ENCODE data around the gene RTN4RL2.
"Not testable (repeated sequence)": the region's sequence is repeated elsewhere in the genome, so short reads cannot be mapped to it uniquely, and the experiment has no call there.

RTN4RL2 gene

DNA sequence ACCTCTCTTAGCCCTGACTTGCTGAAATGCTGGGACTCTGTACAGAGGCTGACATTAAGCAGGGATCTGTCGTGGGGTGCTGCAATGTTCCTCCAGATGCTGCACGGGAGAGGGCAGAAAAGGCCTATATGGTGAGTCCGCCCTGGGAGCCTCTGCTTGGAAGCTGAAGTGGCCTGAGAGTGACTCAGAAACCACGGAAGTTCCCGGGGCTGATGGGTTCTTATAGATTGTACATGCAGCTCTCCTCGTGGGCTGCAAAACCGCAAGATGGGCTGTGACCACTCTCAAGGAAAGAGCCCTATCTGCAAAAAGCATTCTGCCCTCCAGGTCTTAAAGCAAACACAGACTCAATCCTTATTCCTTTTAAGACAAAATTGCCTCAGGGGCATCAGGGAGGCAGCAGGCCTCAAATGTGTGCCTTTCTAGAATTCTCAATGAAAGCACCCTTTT, 27.6 kb upstream of the RTN4RL2 start:
- DNase-seq (ENCODE audit: low spot score): peak; percentile 20

DNA sequence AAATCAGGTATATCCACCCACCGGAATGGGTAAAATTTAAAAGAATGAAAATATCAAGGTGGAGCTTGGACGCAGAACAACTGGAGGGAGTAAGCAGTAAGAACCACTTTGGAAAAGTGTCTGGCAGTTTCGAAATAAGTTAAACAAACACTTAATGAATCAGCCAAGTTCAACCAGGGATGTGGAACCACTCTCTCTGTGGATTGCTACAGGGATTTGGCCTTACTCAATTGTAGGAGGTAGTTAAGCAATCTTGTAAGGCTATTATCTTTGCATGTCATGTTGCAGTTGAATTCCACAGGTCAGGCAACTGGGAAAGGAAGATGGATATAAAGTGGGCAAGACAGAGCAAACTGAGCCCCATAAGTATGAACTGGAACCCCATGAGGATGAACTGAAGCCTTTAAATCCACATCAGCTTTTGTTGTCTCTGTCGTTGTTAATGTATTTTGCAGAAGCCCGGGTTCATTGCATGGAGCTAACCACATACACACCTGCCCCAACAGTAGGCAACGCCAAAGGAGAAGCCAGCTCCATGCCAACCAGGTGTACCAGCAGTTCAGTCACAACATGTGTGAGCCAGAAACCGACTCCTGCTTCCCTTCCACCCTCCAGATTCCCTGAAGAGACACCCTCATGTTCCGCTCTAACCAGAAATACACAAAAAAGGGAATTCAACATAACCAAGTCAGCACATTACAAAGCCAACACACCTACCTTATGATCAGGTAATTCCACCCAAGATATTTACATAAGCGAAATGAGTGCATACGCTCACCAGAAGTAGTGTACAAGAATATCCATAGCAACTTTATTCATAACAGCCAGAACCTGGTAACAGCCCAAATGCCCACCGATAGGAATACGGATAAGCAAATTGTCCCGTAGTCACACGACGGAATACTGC, 25.4 kb upstream of the RTN4RL2 start:
- DNase-seq (ENCODE audit: low spot score): peak; percentile 83

DNA sequence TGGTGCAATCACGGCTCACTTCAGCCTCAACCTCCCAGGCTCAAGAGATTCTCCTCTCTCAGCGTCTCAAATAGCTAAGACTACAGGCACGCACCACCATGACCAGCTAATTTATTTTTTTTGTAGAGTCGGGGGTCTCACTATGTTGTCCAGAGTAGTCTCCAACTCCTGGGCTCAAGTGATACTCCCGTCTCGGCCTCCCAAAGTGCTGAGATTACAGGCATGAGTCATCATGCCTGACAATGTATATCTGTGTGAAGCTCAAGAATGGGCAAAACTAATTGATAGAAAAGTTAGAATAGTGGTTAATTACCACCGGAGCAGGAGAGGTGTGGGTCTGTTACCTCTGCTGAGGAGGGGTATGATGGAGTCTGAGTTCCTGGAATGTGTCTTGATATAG, 24.3 kb upstream of the RTN4RL2 start:
- DNase-seq (ENCODE audit: low spot score): no peak

- DNase-seq (ENCODE audit: low spot score): no peak
These were observed 21.7 kb upstream of the RTN4RL2 start for GRCh38 chr11:57438345-57439285.

DNA sequence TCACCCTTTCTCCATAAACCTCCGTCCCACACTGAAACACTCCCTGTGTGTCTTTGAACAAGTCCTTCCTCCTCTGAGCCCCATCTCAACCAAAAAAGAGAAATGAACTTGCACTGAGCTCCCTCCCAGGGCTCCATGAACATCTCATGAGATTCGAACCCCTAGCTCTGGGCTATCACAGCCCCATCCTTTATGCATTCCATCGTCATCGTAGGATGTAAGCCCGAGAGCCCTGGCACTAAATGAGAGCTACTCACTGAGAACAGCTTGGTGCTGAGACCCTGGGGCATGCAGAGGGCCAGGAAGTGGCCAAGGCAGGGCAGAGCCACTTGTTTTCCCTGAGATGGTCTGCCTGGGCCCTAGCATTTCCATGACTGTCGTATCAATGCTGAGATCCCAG, 20.5 kb upstream of the RTN4RL2 start:
- DNase-seq (ENCODE audit: low spot score): no peak

DNA sequence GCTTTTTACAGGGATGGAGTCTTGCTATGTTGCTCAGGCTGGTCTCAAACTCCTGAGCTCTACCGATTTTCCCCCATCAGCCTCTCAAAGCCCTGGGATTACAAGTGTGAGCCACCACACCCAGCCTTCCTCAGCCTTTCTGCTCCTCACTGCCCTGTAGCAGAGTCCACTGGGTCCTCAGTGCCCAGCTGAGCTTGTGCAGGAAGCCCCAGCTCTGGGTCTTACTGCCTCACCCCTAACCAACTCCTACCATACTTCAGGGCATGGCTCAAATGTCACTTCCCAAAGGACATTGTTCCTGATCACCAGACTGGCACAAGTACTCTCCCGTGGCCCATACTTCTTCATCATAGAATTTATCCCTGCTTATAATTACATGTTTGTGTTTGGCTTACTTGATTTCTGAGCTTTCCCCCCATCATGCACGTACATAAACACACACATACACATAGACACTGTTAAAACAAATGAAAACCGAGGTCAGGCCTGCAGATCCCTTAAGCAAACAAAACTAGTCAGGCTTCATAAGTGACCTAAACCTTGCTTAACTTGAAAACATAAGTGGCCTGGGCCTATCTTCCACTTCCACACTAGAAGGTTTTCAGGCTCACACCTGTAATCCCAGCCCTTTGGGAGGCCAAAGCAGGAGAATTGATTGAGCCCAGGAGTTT, 19.4 kb upstream of the RTN4RL2 start:
- no peak for DNase-seq (ENCODE audit: low spot score)

- no peak for DNase-seq (ENCODE audit: low spot score)
These were observed 15.8 kb upstream of the RTN4RL2 start for GRCh38 chr11:57444362-57445121.

GRCh38 chr11:57445122-57445394, 15.3 kb upstream of the RTN4RL2 start:
- DNase-seq (ENCODE audit: low spot score): not testable (repeated sequence)

GRCh38 chr11:57446055-57446454, 14.3 kb upstream of the RTN4RL2 start:
- no peak for DNase-seq (ENCODE audit: low spot score)

DNA sequence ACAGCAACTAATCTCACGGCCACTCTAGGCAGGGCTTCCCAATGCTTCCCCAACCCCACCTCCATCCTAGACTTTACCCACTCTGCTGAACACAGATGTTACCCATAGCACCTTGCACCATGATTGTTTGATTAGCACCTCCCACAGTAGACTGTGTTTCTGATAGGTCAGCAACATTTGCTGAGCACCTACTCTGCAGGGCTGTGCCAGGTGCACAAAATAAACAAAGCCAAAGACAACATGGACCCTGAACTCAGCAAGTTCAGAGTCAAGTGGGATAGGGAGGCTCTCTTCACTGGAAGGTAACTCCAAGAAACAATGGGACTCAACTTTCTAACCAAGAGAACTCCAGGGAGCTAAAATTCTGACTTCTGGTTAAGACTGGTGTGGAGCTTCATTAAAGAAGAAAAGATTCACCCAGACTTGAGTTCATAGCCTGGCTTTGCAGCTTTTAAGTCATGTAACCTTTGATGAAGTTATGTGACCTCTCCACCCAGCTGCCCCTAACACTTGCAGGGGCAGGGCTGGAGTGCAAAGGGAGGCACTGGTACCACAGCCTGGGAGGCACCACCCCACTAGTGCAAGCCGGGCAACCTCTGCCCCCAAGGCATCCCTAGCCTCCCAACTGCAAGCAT, 6.7 kb upstream of the RTN4RL2 start:
- no peak for DNase-seq (ENCODE audit: low spot score)

- DNase-seq (ENCODE audit: low spot score): peak; percentile 91
These were observed 3.2 kb upstream of the RTN4RL2 start for GRCh38 chr11:57456960-57457642.

- no peak for DNase-seq (ENCODE audit: low spot score)
These were observed 2.7 kb upstream of the RTN4RL2 start for GRCh38 chr11:57457643-57458023.

- peak; percentile 13 for DNase-seq (ENCODE audit: low spot score)
These were observed 2.3 kb upstream of the RTN4RL2 start for GRCh38 chr11:57458060-57458409.

- peak; percentile 74 for DNase-seq (ENCODE audit: low spot score)
These were observed 1.7 kb upstream of the RTN4RL2 start for GRCh38 chr11:57458410-57459163.

DNA sequence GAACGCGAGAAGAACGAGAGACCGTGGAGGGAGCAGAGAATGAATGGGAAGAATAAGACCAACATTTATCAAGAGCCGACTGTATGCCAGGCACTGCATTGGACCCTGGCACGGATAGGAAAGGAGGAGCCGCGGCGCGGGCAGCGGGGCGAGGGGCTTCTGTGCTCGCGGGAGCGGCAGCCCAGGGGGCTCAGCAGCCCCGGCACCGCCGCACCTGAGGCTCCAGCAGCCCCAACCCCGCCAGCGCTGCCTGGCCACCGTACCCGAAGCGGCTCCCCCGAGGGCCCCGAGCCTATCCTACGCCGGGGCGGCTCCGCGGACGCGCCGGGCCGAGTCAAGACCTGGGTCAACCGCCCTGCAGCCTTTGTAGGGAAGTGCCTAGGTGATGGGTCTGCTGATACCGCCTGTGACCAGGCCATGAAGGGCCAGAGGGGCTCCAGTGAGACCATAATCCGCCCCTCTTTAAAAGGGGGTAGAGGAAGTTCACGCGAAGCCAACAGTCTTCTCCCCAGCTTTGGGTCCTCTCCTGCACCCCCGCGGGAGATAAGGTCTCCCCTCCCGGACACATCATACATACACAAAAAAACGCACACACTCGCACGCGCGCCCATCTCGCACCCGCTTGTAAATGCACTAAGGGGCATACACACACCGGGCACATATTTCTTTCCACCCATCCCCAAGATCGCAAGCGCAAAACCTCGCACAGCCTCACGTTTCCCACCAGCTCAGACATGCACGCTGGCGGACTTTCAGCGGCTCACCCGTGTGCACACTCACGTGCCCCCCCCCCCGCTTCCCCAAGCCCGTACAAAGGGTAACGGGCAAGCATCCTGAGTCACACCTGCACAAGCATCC, 935 bp upstream of the RTN4RL2 start:
- DNase-seq (ENCODE audit: low spot score): peak; percentile 24

DNA sequence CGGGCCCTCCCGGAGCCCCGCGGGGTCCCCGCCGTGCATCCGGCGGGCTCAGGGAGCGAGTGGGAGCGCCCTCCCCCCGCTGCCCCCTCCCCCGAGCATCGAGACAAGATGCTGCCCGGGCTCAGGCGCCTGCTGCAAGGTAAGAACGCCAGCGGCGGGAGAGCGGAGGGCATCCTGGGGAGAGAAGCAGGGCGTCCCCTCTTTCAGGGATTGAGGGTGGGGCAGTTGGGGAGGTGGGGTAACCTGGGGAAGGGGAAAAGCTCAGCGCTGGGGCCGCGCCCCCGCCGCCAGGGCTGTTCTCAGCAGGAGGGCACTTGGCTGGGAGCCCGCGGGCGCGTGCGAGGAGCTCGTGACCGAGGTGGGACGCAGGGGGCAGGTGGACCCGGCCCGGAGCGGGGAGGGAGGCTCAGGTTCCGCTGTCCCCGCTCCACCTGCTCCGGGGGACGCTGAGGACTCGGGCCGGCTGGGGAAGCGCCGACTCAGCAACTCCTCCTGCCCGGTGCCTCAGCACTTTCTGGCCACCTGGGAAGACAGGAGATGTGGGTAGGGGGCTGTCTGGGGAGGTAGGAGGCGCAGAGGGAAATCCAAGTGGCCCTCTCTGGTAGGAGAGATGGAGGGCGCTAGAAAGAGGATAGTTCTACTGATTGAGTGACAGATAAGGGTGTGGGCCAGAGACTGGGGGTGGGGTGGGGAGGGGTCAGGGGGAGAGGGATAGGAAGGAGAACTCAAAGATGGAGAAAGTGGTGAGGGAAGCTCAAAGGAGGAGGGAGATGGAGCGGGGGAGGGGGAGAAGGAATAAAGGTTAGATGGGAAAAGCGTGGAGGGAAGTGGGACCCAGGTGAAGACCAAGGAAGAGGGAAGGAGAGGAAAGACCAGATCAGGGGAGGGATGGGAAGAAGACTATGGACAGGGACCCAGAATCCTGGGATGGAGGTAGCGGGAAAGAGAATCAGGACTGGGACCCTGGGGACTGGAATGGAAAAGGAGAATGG, 726 bp downstream of the RTN4RL2 start:
- DNase-seq (ENCODE audit: low spot score): no peak

DNA sequence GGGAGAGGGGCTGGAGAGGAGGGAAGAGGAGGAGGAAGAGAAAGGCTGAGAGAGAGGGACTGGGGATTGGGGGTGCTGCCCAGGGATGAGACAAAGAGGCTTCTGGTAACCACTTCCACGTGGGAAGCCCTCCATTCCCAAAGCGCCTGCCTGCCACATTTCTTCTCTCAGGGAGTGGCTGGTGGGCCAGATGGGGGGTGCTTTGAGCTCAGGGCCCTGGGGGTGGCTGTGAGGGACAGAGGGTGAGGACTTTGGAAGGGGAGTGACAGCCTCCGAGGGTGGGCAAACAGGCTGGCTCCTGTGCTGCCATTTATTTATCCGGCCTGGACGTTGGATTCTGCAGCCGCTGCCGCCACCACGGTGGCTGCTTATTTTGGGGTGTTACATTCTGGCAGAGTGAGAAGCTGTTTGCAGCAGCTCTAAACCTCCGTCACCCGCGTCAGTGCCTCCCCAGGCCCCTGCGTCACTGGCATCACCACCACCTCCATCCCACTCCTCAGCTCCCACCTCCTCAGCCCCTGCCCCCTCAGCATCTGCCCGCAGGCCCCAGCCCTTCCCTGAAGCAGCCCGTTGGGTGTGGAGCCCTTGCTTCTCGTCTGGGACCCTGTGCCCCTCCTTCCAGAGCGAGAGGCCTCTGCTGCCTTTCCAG, 1.6 kb downstream of the RTN4RL2 start:
- DNase-seq (ENCODE audit: low spot score): no peak

Measured in AG08396 (cell line).